CD4-positive, alpha-beta T cell treated with Interleukin-15 for 1 hour (primary cell): ENCODE results near the gene TP73.
"Not testable (repeated sequence)": the region's sequence is repeated elsewhere in the genome, so short reads cannot be mapped to it uniquely, and the experiment has no call there.

Source experiments
- DNase-seq: peaks from one replicate; pipeline ENCODE4 v3.0.0-alpha.2; 2020

The TP73 gene

GRCh38 chr1:3618881-3619671 is 33.2 kb upstream of the TP73 start:
- DNase-seq: peak; percentile 76

DNA sequence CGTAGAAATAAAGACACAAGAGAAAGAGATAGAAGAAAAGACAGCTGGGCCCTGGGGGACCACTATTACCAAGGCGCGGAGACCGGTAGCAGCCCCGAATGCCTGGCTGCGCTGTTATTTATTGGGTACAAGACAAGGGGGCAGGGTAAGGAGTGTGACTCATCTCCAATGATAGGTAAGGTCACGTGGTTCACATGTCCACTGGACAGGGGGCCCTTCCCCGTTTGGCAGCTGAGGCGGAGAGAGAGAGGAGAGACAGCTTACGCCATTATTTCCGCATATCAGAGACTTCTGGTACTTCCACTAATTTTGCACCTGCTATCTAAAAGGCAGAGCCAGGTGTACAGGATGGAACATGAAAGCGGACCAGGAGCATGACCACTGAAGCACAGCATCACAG is 31.6 kb upstream of the TP73 start:
- DNase-seq: no peak

DNA sequence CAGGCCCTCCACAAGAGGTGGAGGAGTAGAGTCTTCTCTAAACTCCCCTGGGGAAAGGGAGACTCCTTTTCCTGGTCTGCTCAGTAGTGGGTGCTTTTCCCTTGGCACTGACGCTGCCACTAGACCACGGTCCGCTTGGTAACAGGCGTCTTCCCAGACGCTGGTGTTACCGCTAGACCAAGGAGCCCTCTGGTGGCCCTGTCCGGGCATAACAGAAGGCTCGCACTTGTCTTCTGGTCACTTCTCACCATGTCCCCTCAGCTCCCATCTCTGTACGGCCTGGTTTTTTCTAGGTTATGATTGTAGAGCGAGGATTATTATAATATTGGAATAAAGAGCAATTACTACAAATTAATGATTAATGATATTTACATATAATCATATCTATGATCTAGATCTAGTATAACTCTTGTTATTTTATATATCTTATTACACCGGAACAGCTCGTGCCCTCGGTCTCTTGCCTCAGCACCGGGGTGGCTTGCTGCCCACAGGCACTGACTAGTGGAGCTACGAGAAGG is 31.1 kb upstream of the TP73 start:
- not testable (repeated sequence) for DNase-seq

DNA sequence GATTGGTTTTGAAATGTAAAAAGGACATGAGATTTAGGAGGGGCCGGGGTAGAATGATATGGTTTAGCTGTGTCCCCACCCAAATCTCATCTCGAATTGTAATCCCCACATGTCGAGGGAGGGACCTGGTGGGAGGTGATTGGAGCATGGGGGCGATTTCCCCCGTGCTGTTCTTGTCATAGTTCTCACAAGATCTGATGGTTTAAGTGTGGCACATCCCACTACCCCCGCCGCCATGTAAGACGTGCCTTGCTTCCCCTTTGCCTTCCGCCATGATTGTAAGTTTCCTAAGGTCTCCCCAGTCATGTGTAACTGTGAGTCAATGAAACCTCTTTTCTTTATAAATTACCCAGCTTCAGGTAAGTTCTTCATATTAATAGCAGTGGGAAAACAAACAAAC is 30.2 kb upstream of the TP73 start:
- not testable (repeated sequence) for DNase-seq

- DNase-seq: no peak
Measured at GRCh38 chr1:3623441-3624199, 28.7 kb upstream of the TP73 start.

DNA sequence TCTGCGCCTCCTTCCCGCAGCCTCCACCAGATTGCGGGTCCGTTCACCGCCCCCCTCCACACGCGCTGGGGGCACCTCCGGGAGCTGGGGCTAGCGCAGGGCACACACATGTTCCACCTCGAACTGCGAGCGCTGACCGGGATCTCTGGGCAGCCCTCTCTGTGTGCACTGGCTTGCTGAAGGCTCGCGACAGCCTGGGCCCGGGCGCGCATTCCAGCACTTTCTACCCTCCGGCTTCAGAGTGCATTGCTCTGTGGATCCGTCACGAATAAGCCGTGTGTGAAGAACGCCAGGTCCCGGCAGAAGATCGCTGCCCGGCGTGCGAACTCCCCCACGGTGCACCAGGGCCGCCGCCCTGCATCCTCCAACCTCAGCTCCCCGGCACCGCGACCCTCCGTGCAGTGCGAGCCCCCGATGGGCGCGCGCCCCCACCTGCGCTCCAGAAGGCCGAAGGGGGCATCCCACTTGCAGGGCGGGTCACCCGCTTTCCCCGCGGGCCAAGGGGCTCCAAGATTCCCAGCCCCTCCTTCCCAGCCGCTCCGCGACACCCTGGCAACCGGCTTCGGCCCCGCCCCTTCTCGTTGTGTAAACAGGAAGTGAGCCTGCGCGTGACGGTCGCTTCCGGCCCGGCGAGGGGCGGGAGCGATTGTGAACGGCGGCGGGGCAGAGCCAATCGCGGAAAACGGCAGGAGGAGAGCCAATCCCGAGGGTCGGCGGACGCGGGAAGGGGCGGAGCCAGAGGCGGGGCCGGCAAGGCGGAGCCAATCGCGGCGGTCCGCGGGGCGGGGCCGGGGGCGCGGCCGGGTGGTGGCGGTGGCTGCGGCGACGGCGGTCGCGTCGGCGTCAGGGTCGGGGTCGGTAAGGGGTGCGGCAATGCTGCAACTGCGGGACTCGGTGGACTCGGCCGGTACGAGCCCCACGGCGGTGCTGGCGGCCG is 27.8 kb upstream of the TP73 start, which contains the start of gene TPRG1L:
TSS of gene TPRG1L (plus strand) at position 816 of the 937 bp plus-strand sequence. CDS start at position 874, 58 bp downstream.
- DNase-seq: peak; percentile 98

GRCh38 chr1:3625151-3625907 is 27.0 kb upstream of the TP73 start:
- DNase-seq: no peak

- no peak for DNase-seq
Measured at GRCh38 chr1:3626025-3626424, 26.3 kb upstream of the TP73 start.

DNA sequence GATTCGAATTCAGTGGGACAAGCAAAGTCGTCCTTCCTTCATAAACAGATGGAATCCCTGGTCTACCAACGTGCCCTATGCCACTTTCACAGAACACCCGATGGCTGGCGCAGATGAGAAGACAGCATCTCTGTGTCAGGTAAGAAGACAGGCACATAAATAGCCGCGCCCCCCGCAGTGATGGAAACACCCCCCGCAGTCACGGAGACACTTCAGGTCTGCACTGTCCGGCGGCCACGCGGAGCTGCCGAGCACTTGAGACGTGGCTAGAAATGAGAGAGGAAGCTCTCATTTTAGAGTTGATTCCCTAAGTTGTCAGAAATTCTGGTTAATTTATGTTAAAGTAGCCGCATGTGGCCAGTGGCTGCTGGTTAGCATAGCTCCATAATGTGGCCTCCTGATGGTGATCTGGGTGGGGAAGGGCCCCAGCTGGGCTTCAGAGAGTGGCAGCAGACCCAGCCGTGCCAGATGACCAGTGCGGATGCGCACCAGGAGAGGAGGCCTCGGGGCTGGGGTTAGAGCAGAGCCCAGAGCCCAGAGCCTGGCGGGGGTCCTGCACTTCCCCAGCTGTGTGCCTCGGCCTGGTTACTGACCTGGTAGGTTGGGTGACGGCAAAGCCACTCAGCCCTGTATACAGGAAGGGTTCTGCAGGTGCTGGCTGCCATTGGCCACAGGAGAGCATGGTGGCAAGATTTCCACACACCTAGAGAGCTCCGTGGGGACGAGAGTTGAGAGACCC is 24.6 kb upstream of the TP73 start:
- DNase-seq: no peak

DNA sequence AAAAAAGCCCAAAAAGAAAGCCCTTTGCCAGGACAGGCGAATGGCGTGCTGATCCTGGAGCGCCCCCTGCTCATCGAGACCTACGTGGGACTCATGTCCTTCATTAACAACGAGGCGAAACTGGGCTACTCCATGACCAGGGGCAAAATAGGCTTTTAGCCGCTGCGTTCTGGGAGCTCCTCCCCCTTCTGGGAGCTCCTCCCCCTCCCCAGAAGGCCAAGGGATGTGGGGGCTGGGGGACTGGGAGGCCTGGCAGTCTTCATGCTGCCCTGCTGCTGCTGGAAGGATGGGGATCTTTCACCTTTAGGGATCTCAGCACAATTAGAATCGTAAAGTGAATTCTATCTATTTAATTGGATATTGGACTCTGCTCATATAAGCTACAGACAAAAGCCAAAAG is 23.9 kb upstream of the TP73 start:
- DNase-seq: no peak

DNA sequence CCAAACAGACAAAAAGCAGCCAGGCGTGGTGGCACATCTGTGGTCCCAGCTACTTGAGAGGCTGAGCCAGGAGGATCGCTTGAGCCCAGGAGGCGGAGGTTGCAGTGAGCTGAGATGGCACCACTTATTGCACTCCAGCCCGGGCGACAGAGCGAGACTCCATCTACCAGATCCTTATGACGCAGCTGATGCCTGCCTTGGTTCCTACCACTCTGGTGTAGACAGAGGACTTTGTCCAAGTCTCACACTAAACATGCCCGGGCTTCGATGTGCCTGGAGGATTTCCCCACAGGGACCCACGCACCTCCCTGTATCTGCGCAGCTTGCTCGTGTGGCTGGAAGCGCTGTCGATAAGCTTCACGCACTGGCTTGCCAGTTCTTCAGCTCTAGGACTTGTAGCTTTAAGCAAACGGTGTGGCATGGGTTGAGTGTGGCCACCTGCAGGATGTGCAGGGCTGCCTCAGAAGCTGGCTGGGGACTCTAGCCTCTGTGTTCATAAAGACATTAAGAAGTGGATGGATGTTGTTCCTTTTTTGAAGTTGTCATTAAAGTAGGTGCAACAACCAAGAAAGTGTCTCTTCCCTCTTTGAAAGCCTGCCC is 22.7 kb upstream of the TP73 start:
- DNase-seq: no peak

DNA sequence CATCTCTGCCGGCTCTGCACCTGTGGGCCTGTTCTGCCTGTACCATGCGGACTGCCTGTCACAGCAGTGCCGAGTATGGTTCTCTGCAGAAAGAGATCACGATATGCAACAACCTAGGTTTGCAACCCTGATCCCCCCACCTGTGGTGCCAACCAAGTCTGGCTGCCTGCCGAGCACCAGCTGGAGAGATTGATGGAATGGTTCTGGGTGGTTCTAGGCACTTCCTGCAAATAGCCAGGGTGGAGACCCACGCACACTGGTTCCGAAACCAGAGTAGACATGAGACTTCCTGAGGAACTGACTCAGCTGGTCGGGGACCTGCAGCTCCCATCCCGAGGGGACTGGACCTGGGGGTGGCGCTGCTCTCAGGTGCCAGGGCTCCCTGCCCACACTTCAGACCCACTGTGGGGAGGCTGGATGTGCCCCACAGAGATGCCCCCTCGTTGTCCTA is 22.1 kb upstream of the TP73 start:
- DNase-seq: no peak

- no peak for DNase-seq
Measured at GRCh38 chr1:3630914-3631313, 21.4 kb upstream of the TP73 start.

- DNase-seq: no peak
Measured at GRCh38 chr1:3631320-3632260, 20.7 kb upstream of the TP73 start.

GRCh38 chr1:3632298-3632697 is 20.0 kb upstream of the TP73 start:
- no peak for DNase-seq

- no peak for DNase-seq
Measured at GRCh38 chr1:3632716-3633343, 19.5 kb upstream of the TP73 start.

DNA sequence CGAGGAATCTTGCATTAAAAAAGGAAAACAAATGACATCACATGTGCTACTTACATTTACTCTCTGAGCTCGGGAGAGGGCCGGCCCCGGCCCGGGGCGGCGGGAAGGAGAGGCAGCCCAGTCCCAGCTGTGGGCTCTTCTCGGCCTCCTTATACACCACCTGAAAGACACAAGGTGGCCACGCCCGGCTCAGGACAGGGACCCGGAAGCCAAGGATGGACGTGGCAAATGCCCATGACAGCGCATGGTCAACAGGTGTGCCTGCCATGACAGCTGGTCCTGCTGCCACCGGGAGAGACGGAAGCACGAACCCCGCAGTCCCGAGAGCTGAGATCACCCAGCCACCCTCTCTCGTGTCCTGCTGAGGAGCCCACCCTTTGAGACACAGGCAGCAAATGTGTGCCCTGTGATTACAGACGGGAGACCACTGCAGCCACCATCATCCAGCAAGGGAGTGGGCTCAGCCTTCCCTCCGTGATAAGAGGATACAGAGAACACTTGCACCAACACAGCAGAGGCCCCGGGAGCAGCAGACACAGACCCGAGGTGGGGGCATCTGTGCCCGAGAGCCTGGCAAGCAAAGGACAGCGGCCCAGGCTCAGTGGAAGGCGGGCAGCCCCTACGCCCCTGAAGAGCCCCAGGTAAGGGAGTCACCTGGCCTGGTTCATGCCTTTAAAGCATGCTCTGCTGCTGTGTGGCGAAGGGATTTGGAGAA is 18.8 kb upstream of the TP73 start:
- DNase-seq: no peak

DNA sequence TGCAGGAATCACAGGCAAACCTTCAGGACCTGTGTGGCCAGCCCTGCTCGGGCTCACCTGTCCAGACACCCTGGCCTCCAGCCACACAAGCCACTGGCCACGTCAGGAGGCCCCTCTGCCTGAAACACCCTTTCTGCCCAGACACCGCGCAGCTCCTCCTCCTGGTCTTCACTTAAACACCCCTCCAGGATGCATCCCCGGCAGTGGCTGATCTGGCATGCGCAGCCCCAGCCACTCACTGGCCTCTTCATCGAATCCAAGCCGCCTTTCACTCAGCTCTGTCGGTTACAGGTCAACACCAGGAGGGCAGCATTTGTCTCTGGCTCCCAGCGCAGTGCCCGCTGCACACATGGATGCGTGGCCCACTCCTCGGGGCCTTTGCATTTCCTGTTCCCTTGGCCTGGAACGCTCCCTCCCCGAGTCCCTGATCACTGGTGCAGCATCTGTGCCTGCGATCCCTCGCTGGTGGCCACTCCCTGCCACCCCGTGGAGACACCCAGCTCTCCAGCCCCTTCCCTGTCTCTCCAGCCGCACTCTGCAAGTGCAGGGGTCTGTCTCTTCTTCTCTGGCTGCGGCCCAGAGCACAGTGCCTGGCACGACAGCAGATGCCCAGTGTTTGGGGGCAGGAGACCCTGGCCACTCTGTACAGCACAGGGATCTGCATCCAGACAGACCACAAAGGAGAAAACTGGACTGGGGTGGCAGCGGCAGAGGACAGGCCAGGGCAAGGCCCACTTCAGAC is 18.1 kb upstream of the TP73 start:
- DNase-seq: no peak
